IgD-negative memory B cell (primary cell): ENCODE measurements around the gene NLRP1. TPM values are rescaled to one million over a fixed set of nuclear protein-coding genes. Genes with fewer than 3 reads are reported as not detected.
A peak's percentile ranks its signal among the peaks of the same experiment; 100 is the strongest.

ENCODE experiments used
- H3K27ac Mint-ChIP-seq, 3 donors: one replicate each; pipeline ENCODE4 v1.8.0; 2020 to 2022; ENCODE audit warnings: mild to moderate bottlenecking in 3 of 3, mixed read lengths in 3 of 3, moderate library complexity in 1 of 3
- H3K27me3 Mint-ChIP-seq: one replicate; pipeline ENCODE4 v1.8.0; 2021; ENCODE audit warnings: mixed read lengths
- H3K36me3 Mint-ChIP-seq: one replicate; pipeline ENCODE4 v1.8.0; 2020; ENCODE audit warnings: mild to moderate bottlenecking, mixed read lengths
- H3K4me1 Mint-ChIP-seq, 3 donors: one replicate each; pipeline ENCODE4 v1.8.0; 2020 to 2022; ENCODE audit warnings: mixed read lengths in 3 of 3, mild to moderate bottlenecking in 1 of 3
- H3K4me3 Mint-ChIP-seq, 4 donors: one replicate each; pipeline ENCODE4 v1.8.0; 2020 to 2022; ENCODE audit warnings: mild to moderate bottlenecking in 4 of 4, mixed read lengths in 4 of 4, moderate library complexity in 3 of 4
- H3K9me3 Mint-ChIP-seq, 3 donors: one replicate each; pipeline ENCODE4 v1.8.0; 2020 to 2021; ENCODE audit warnings: mixed read lengths in 3 of 3, mild to moderate bottlenecking in 1 of 3
- polyA plus RNA-seq: library from polyadenylated mRNA; unstranded; fragments of 300-500 nt; fragmentation: Illumina TruSeq; gene quantifications from one replicate; pipeline ENCODE4 v1.2.3, GENCODE V29; 2021

Gene NLRP1
- polyA plus RNA-seq, 1 donor from 2014 or later, result 24.3 TPM

DNA sequence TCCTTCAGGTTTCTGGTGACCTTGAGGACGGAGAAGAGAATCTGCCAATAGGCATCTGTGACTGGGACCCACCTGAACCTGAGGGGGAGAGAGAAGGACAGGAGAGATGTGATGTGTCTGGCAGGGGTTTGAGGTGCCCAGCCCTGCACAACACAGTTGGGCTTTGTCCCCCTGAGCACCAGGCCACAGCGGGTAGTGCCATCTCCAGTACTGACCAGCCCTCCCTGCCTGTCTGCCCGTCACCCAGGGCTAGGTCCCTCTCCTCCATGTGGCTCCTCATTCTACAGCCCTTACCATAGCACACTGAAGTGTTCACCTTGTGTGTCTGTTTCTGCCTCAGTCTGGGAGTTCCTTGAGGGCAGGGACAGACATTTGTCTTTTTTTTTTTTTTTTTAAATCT, 30.8 kb downstream of the NLRP1 start:
- Mint-ChIP-seq H3K4me3 (no peak overlapping the region), H3K36me3 (peaks cover 13% of the 10 kb centered on the region), H3K9me3 (no peaks in the 10 kb centered on the region), H3K27me3 (no peaks in the 10 kb centered on the region), H3K4me1 (peaks cover 0 to 7% (median 3%) of the 10 kb centered on the region in 3 donors), H3K27ac (peak overlapping the region in 1 of 3 donors; percentile 47)

DNA sequence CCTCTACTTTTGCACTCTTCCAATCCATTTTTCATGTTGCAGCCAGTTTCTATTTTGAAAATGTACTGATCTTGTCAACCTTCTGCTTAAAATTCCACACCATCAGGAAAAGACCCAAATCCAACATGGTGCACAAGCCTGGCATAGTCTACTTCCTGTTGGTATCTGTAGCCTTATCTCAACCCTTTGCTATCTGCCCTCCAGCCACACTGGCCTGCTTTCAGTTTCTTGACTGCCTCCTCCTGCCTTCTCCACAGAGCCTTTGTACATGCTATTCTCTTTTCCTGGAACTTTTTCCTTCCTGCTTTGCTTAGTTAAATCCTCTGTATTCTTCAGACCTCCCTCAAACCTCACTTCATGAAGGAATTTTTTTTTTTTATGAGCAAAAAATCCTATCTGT, 31.5 kb downstream of the NLRP1 start:
- Mint-ChIP-seq H3K27me3 (no peaks in the 10 kb centered on the region), H3K4me3 (no peak overlapping the region), H3K4me1 (peaks cover 0 to 7% (median 3%) of the 10 kb centered on the region in 3 donors), H3K9me3 (no peaks in the 10 kb centered on the region), H3K36me3 (peaks cover 18% of the 10 kb centered on the region), H3K27ac (peak overlapping the region in 2 of 3 donors; percentile 27 to 47)

DNA sequence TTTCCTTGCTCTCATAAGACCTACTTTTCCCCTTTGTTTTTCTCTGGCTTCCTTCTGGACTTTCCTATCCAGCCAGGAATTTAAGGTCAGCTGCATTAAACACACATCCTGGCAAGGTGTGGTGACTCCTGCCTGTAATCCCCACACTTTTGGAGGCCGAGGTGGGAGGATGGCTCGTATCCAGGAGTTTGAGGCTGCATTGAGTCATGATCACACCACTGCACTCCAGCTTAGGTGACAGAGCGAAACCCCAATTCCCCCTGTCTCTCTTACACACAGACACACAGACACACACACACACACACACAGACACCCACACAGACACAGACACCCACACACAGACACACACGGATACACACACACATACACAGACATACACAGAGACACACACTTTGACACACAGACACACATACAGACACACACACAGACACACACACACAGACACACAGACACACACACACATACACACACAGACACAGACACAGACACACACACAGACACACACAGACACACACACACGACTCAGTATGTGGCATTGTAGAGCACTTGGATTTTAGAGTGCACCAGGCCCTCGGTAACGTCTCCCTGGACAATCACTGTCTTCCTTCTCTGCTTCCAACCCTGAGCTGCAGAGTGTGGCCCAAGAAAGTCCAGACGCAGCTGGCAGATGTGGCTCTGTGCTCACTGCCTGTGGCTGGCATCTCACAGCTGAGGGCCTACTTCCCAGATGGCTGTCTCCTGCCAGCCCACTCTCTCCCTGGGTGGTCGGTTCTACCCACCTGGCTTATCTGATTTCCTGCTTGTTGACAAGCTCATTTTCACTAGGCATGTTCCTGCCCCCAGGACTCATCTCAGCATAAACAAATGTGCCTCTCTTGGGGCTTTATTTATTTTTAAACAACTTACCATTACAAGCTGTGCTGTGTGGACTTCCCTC, 39.0 kb downstream of the NLRP1 start:
- H3K4me3 Mint-ChIP-seq, result no peak overlapping the region
- H3K27me3 Mint-ChIP-seq, result no peaks in the 10 kb centered on the region
- H3K36me3 Mint-ChIP-seq, result peaks cover 19% of the 10 kb centered on the region
- H3K4me1 Mint-ChIP-seq, result peaks cover 0 to 2% (median 2%) of the 10 kb centered on the region in 3 donors
- H3K9me3 Mint-ChIP-seq, result no peaks in the 10 kb centered on the region
- H3K27ac Mint-ChIP-seq, result peak overlapping the region in 1 of 3 donors; percentile 6

DNA sequence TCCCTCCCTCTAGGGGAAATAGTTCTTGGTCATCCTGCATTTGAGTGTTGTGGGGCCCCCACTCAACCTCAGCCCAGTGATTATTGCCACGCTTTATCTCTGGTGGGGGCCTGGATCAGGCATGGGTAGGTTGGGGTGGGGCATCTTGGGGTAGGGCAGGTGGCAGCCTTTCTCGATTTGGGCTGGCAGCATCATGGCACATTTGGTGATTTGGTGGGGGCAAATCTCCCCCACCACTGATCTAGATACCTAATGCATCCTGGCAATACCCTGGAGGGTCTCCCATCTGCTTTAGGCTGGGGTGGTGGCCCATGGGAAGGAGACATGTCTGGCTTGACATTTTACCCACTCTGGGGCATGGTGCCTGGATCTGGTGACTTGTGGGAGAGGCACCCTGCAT, 40.2 kb downstream of the NLRP1 start:
- no peaks in the 10 kb centered on the region for H3K27me3 Mint-ChIP-seq
- H3K27ac Mint-ChIP-seq, result no peak overlapping the region
- no peaks in the 10 kb centered on the region for H3K9me3 Mint-ChIP-seq
- peaks cover 0 to 2% (median 2%) of the 10 kb centered on the region in 3 donors for H3K4me1 Mint-ChIP-seq
- H3K4me3 Mint-ChIP-seq, result no peak overlapping the region
- H3K36me3 Mint-ChIP-seq, result peaks cover 24% of the 10 kb centered on the region

DNA sequence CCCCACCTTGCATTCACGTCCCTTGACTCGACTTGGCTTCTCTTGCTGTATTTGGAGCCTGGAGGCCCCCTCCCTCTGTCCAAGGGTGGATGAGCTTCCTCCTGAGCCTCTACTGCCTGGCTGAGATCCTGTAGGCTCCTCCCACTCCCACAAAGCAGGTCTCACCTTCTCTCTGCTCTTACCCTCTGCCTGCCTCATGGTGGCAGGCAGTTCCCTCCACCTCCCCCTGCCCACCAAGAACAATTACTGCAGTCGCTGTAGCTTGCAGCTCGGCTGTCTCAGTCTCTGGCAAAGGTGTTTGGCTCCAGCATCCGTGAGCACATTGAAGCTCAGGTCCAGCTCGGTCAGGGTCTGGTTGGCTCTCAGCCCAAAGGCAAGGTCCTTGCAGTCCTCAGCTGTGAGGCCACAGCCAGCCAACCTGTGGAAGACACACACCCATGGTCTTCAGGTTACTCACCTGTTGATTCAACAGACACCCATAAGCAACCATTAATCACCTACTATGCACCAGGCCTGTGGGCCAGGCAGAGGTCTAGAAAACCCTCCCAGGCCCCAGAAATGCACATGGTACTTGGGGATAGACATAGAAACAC, 42.6 kb downstream of the NLRP1 start:
- Mint-ChIP-seq H3K36me3 (peaks cover 17% of the 10 kb centered on the region), H3K4me3 (peak overlapping the region in 1 of 4 donors; percentile 22), H3K27me3 (no peaks in the 10 kb centered on the region), H3K9me3 (no peaks in the 10 kb centered on the region), H3K4me1 (peaks cover 0 to 2% (median 2%) of the 10 kb centered on the region in 3 donors), H3K27ac (peak overlapping the region in 1 of 3 donors; percentile 88)

DNA sequence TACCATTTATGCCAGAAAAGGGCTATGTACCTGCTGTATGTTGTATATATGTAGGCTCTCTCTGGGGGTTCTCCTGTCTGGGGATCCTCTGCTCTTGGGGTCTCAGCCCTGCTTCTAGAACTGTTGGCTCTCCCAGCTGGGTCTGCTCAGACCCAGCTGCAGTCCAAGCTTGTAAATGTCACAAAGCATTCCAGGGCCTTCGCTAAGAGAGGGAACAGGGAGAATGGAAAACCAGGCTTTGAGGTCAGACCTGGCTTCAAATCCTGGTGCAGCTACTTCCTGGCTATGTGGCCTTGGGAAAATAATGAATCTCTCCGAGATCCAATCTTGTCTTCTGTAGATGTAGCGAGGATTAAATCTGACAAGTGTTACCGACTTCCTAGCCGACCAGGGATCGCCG, 44.0 kb downstream of the NLRP1 start:
- no peak overlapping the region for H3K4me3 Mint-ChIP-seq
- no peaks in the 10 kb centered on the region for H3K9me3 Mint-ChIP-seq
- peaks cover 14% of the 10 kb centered on the region for H3K36me3 Mint-ChIP-seq
- no peaks in the 10 kb centered on the region for H3K27me3 Mint-ChIP-seq
- H3K4me1 Mint-ChIP-seq, result no peaks in the 10 kb centered on the region
- no peak overlapping the region for H3K27ac Mint-ChIP-seq

DNA sequence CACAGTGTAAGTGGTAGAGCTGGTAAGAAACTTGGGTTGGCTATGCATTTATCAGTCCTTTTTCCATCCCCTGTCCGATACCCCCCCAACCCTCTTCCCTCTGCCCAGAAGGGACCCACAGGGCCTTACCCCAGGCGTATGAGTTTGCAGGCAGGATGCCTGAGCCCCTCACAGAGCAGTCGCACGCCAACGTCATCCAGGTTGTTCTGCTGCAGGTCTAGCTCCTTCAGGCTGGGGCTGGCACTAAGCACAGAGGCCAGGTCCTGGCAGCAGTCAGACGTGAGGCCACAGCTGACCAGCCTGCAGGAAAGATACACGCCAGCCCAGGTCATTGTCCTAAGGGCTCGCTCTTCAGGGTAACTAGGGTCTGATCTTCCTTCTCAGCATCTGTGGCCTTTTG, 45.0 kb downstream of the NLRP1 start:
- no peak overlapping the region for H3K27ac Mint-ChIP-seq
- peaks cover 12% of the 10 kb centered on the region for H3K36me3 Mint-ChIP-seq
- no peaks in the 10 kb centered on the region for H3K27me3 Mint-ChIP-seq
- H3K4me3 Mint-ChIP-seq, result no peak overlapping the region
- no peaks in the 10 kb centered on the region for H3K4me1 Mint-ChIP-seq
- no peaks in the 10 kb centered on the region for H3K9me3 Mint-ChIP-seq

DNA sequence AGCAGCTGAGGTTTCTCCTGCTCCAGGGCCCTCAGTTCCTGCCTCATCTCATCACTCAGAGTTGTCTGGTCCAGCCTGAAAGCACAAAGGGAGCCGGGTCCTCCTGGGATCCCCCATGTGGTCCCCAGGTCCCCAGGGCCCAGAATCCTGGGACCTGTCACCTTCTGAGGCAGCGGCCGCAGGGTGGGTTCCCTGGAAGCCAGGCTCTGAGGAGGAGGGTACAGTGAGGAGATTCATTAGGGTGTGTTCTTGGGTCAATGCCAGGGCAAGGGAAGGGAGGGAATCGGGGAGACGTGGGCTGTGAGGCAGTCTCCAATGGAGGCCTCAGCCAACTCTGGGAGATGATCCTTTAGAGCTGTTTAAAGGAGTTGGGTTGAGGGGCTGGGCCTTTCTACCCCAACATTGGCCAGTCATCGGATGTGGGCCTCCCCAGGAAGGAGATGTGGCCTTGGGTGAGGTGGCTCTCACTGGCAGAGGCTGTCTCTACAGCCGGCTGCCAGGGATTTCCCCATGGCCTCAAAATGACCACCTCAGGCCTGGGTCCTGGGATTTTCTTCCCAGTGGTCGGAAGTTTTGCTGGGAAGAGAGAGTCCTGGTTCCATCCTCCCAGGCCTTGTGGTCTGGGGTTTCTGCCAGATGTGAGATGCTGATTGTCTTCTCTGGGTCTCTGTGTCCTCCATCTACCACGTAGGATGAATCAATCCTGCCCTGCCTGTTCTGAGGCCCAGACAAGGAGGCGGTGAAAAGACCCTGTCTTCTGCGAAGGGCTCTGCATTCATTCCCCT, 47.3 kb downstream of the NLRP1 start:
- H3K27me3 Mint-ChIP-seq, result no peaks in the 10 kb centered on the region
- H3K36me3 Mint-ChIP-seq, result peaks cover 13% of the 10 kb centered on the region
- H3K4me1 Mint-ChIP-seq, result no peaks in the 10 kb centered on the region
- H3K9me3 Mint-ChIP-seq, result no peaks in the 10 kb centered on the region
- H3K4me3 Mint-ChIP-seq, result no peak overlapping the region
- no peak overlapping the region for H3K27ac Mint-ChIP-seq

DNA sequence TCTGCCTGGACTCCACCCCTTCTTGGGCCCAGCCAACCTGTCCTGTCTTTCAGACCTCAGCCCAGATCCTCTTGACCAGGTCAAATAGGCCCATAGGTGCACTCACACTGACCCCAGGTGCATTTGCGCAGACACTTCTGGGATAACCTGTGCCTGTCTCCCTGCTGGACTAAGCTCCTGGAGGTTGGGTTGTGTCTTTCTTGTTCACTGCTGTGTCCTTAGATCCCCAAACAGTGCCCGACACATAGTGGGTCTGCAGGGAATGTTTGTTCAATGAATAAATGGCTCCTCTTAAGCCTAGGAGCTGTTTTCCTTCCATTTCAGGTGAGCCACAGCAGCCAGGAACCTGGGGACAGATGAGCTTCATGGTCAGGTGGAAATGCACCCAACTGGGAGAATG, 48.9 kb downstream of the NLRP1 start:
- H3K27me3 Mint-ChIP-seq, result no peaks in the 10 kb centered on the region
- no peak overlapping the region for H3K27ac Mint-ChIP-seq
- peaks cover 12% of the 10 kb centered on the region for H3K36me3 Mint-ChIP-seq
- no peaks in the 10 kb centered on the region for H3K9me3 Mint-ChIP-seq
- H3K4me3 Mint-ChIP-seq, result no peak overlapping the region
- H3K4me1 Mint-ChIP-seq, result no peaks in the 10 kb centered on the region

DNA sequence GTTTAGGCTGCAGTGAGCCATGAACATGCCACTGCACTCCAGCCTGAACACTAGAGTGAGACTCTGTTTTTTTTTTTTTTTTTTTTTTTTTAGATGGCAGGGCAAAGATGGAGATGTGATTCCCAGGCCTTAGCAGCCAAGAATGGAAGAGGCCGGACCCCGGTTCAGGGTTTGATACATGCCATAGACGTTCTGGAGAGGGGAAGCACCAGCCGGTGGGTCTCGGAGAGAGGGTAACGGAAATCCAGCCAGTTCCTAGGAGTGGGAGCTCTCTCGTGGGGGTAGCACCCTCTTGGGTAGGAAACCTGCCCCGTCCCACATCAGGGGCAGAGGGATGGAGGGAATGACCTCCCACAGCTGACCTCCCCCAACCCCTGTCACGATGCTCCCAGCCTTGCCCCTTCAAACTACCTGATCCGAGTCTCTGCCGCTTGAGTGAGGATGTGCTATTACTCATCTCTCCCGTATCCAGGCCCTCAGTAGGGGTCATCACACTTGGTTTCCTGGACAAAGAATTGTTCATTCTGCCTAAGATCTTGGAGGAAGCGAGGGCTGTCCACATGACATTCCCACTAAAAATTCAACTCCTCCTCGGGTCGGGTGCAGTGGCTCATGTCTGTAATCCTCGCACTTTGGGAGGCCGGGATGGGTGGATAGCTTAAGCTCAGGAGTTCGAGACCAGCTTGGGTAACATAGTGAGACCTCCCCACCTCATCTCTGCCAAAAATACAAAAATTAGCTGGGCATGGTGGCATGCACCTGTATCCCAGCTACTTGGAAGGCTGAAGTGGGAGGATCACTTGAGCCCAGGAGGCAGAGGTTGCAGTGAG, 50.6 kb downstream of the NLRP1 start:
- H3K4me1 Mint-ChIP-seq, result no peaks in the 10 kb centered on the region
- H3K9me3 Mint-ChIP-seq, result no peaks in the 10 kb centered on the region
- H3K4me3 Mint-ChIP-seq, result no peak overlapping the region
- H3K27ac Mint-ChIP-seq, result no peak overlapping the region
- H3K27me3 Mint-ChIP-seq, result no peaks in the 10 kb centered on the region
- peaks cover 8% of the 10 kb centered on the region for H3K36me3 Mint-ChIP-seq

DNA sequence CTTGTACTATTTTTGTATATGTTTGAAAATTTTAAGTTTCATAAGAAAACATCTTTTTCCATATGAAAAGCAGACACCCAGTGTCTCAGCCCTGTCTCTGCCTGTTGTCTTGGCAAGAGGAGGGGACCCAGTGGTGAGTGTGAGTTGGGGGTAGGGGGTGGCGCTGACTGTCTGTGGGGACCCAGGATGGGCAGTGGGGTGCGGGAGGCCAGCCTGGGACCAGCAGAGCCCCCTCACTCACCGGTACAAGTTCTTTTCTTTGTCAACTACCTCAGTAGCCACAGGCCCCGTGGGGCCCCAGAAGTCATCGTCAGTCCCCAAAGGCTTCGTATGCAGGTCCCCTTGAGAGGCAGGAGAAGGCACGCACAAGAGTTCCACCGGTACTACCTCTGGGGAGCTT, 51.7 kb downstream of the NLRP1 start:
- Mint-ChIP-seq H3K9me3 (no peaks in the 10 kb centered on the region), H3K4me1 (peaks cover 0 to 2% (median 0%) of the 10 kb centered on the region in 3 donors), H3K27me3 (no peaks in the 10 kb centered on the region), H3K36me3 (peaks cover 8% of the 10 kb centered on the region), H3K4me3 (no peak overlapping the region), H3K27ac (no peak overlapping the region)

DNA sequence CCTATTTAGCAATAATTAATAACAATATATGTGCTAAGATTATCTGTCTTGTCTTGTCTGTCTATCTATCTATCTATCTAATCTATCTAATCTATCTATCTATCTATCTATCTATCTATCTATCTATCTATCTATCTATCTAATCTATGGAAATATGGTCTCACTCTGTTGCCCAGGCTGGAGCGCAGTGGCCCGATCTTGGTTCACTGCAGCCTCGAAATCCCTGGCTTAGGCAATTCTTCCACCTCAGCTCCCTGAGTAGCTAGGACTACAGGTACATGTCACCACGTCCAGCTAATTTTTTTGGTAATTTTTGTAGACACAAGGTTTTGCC, 53.3 kb downstream of the NLRP1 start:
- peaks cover 8% of the 10 kb centered on the region for H3K36me3 Mint-ChIP-seq
- no peaks in the 10 kb centered on the region for H3K27me3 Mint-ChIP-seq
- H3K4me1 Mint-ChIP-seq, result peaks cover 0 to 2% (median 0%) of the 10 kb centered on the region in 3 donors
- H3K27ac Mint-ChIP-seq, result no peak overlapping the region
- no peaks in the 10 kb centered on the region for H3K9me3 Mint-ChIP-seq
- H3K4me3 Mint-ChIP-seq, result no peak overlapping the region

DNA sequence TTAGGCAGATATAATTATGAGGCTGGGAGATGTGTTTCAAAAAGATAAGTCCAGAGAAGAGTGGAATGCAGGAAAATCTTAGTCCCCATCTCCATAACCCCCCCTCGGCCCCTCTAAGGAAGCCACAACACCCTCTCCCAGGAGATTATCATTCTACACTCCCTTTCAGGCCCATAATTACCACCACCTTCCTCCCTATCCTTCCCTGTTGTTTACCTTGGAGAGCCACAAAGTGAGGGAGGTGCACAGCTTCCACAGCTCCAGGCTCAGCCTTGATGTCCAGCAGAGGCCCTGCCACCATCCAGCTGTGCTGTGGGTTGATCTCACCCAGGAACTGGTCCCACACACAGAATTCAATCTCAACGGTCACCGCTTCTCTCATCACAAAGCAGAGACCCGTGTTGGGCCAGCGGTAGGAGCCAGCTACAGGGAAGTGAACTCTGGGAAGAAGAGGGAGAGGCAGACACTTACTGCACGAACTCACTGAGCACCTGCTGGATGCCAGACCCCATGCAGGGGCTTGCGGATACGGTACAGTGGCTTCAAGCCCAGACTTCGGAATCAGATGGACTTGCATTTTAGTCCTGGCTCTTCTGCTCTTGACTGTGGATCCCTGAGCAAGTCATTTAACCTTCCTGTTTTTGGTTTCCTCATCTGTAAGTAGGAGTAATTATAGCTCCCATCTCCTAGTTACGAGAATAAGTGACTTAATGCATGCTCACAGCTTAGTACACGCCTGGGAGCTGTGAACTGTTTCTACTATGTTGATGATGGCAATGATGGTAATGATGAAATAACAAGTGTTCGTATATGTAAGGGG, 53.8 kb downstream of the NLRP1 start:
- Mint-ChIP-seq H3K4me3 (no peak overlapping the region), H3K9me3 (no peaks in the 10 kb centered on the region), H3K36me3 (peaks cover 8% of the 10 kb centered on the region), H3K27ac (no peak overlapping the region), H3K27me3 (no peaks in the 10 kb centered on the region), H3K4me1 (peaks cover 0 to 2% (median 0%) of the 10 kb centered on the region in 3 donors)
